Activated CD4-positive, alpha-beta memory T cell treated with anti-CD3 and anti-CD28 coated beads, Interleukin-2, amount 10 ng/mL, durations not matched to agents 7 days and 5 days (primary cell): ENCODE data around the gene CSTF2. TPM values are rescaled to one million over a fixed set of nuclear protein-coding genes. Genes with fewer than 3 reads are reported as not detected.
"Not testable (repeated sequence)": the region's sequence is repeated elsewhere in the genome, so short reads cannot be mapped to it uniquely, and the experiment has no call there.

Source experiments
- CTCF ChIA-PET: fragments of 350-600 bp; sonication (Branson Sonifier 250); formaldehyde crosslinking; loops from one replicate; lab custom pipeline; 2021; ENCODE audit warnings: antibody characterized with exemption, inconsistent platforms; lab: Charles Lee
- POLR2A ChIA-PET: fragments of 350-600 bp; sonication (Branson Sonifier 250); formaldehyde crosslinking; loops from one replicate; lab custom pipeline; 2021; ENCODE audit warnings: antibody characterized with exemption; lab: Charles Lee
- DNase-seq: peaks from one replicate; pipeline ENCODE4 v3.0.0-alpha.2; 2020
- H3K27ac Mint-ChIP-seq: one replicate; pipeline ENCODE4 v1.8.0; 2021; ENCODE audit warnings: mild to moderate bottlenecking, mixed read lengths
- H3K27me3 Mint-ChIP-seq: one replicate; pipeline ENCODE4 v1.8.0; 2021; ENCODE audit warnings: mixed read lengths
- H3K36me3 Mint-ChIP-seq: one replicate; pipeline ENCODE4 v1.8.0; 2021; ENCODE audit warnings: low read depth, mixed read lengths
- H3K4me1 Mint-ChIP-seq: one replicate; pipeline ENCODE4 v1.8.0; 2021; ENCODE audit warnings: mixed read lengths
- H3K4me3 Mint-ChIP-seq: one replicate; pipeline ENCODE4 v1.8.0; 2021; ENCODE audit warnings: mild to moderate bottlenecking, mixed read lengths
- H3K9me3 Mint-ChIP-seq: one replicate; pipeline ENCODE4 v1.8.0; 2021; ENCODE audit warnings: mixed read lengths
- total RNA-seq, 2 experiments: library from RNA; stranded (reverse); gene quantifications; one replicate each; pipeline ENCODE4 v1.2.3, GENCODE V29; 2021

Gene CSTF2
- 10 to 100 TPM; 33.3 to 36.3 TPM for total RNA-seq

GRCh38 chrX:100819837-100820666, at the start of gene CSTF2:
TSS of gene CSTF2 (plus strand) at chrX:100820391. CDS start at chrX:100820417, 26 bp downstream.
- H3K4me1 Mint-ChIP-seq = peaks cover 14% of the 10 kb centered on the region

DNA sequence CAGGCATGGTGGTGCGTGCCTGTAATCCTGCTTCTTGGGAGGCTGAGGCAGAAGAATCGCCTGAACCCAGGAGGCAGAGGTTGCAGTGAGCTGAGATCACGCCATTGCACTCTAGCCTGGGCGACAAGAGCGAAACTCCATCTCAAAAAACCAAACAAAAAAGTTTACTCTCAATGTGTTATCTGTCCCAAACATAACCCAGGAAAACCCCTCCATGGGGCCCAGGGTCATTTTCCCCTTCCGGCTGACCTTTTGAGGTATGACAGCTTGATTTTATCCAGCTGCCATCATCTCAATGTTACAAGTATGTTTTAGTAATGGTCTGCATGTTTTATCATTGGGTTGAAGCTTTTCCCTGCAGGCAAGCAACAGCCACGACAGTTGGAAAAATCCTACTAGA, 23.8 kb upstream of the CSTF2 start:
- H3K36me3 Mint-ChIP-seq, H3K4me3 Mint-ChIP-seq, POLR2A ChIA-PET, H3K27ac Mint-ChIP-seq, CTCF ChIA-PET, H3K9me3 Mint-ChIP-seq, H3K27me3 Mint-ChIP-seq, H3K4me1 Mint-ChIP-seq, DNase-seq: not testable (repeated sequence)

More at GRCh38 chrX:100819837-100820666, at the start of gene CSTF2:
- Mint-ChIP-seq H3K27me3 (peaks cover 6% of the 10 kb centered on the region), H3K9me3 (no peaks in the 10 kb centered on the region), H3K4me3 (peak within 1 kb of the TSS; percentile 93), H3K36me3 (peaks cover 21% of the 10 kb centered on the region), H3K27ac (peak within 1 kb of the TSS; percentile 81)
- ChIA-PET POLR2A (interaction anchor here (0.9 to 2.2 kb wide), 2 partner anchors 10 to 529 kb away, joined by 3 to 25 read pairs; no protein-coding TSS in a partner anchor), CTCF (interaction anchor here (0.7 kb wide), 1 partner anchor 10 kb away, joined by 3 read pairs; no protein-coding TSS in a partner anchor)
- DNase-seq = peak; percentile 83

GRCh38 chrX:100797359-100797758, 22.8 kb upstream of the CSTF2 start:
- ChIA-PET CTCF (no interaction called here), POLR2A (no interaction called here)
- DNase-seq = no peak
- H3K27ac Mint-ChIP-seq = no peak overlapping the region
- H3K27me3 Mint-ChIP-seq = no peaks in the 10 kb centered on the region
- no peaks in the 10 kb centered on the region for H3K9me3 Mint-ChIP-seq
- no peaks in the 10 kb centered on the region for H3K4me1 Mint-ChIP-seq
- H3K36me3 Mint-ChIP-seq = no peaks in the 10 kb centered on the region
- no peak overlapping the region for H3K4me3 Mint-ChIP-seq

DNA sequence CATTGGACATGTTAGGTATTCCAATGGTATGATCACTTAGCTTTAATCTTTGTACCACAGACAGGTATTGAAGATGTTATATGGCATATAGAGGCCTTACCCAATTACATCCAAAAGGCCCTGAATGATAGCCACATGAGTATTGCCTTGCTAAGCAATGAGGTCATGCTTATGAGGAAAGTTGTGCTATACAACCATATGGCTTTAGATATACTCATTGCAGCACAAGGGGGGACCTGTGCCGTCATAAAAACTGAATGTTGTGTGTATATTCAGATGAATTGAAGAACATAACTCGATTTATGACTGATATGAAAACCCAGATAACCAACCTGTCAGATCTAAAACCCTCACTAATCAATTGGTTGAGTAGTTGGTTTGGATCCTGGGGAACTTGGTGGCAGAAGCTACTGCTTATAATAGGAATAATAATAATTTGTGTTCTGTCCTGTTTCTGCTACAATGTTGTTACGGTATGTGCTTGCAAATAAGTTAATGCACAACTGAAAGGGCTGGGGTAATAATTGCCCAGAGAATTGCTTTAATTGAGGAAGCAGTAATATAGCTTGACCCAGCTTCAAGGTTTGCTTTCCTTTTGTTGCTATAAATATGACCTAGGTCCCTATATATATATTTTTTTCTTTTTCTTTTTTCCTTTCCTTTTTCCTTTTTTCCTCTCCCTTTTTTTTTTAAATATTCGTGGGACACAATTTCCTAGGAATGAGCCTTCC, 21.5 kb upstream of the CSTF2 start:
- CTCF ChIA-PET = no interaction called here
- Mint-ChIP-seq H3K4me1 (no peaks in the 10 kb centered on the region), H3K4me3 (no peak overlapping the region), H3K27ac (no peak overlapping the region), H3K9me3 (no peaks in the 10 kb centered on the region), H3K36me3 (no peaks in the 10 kb centered on the region), H3K27me3 (no peaks in the 10 kb centered on the region)
- DNase-seq = no peak
- POLR2A ChIA-PET = no interaction called here

GRCh38 chrX:100802843-100803242, 17.3 kb upstream of the CSTF2 start:
- H3K4me3 Mint-ChIP-seq = no peak overlapping the region
- H3K27me3 Mint-ChIP-seq = peaks cover 12% of the 10 kb centered on the region
- H3K36me3 Mint-ChIP-seq = no peaks in the 10 kb centered on the region
- ChIA-PET CTCF (interaction anchor here (1.3 kb wide), 1 partner anchor 34 kb away, joined by 3 read pairs; no protein-coding TSS in a partner anchor), POLR2A (no interaction called here)
- no peak for DNase-seq
- no peaks in the 10 kb centered on the region for H3K9me3 Mint-ChIP-seq
- H3K4me1 Mint-ChIP-seq = no peaks in the 10 kb centered on the region
- H3K27ac Mint-ChIP-seq = no peak overlapping the region

- Mint-ChIP-seq H3K27ac (no peak overlapping the region), H3K27me3 (peaks cover 19% of the 10 kb centered on the region), H3K36me3 (no peaks in the 10 kb centered on the region), H3K4me3 (no peak overlapping the region), H3K9me3 (no peaks in the 10 kb centered on the region), H3K4me1 (no peaks in the 10 kb centered on the region)
- POLR2A ChIA-PET = no interaction called here
- CTCF ChIA-PET = no interaction called here
- no peak for DNase-seq
Observed at GRCh38 chrX:100804780-100805179, 15.4 kb upstream of the CSTF2 start.

DNA sequence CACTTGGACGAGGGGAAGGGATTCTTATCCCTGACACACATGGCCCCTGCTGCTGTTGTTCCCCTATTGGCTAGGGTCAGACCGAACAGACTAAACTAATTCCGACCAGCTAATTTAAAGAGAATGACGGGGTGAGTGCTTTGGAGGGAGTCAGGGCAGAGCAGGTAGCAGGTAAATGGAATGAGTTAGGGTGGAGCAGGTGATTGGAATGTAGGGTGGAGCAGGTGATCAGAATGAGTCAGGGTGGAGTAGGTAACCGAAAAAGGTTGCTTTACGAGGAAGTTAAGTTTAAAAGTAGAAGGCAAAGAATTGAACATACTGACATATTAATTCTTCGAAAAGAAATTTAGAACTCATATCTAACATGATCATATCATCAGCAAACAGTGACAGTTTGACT, 11.9 kb upstream of the CSTF2 start:
- H3K4me3 Mint-ChIP-seq, H3K9me3 Mint-ChIP-seq, H3K27ac Mint-ChIP-seq, H3K36me3 Mint-ChIP-seq, H3K4me1 Mint-ChIP-seq, DNase-seq, CTCF ChIA-PET, POLR2A ChIA-PET: not testable (repeated sequence)
- peaks cover 30% of the 10 kb centered on the region for H3K27me3 Mint-ChIP-seq

DNA sequence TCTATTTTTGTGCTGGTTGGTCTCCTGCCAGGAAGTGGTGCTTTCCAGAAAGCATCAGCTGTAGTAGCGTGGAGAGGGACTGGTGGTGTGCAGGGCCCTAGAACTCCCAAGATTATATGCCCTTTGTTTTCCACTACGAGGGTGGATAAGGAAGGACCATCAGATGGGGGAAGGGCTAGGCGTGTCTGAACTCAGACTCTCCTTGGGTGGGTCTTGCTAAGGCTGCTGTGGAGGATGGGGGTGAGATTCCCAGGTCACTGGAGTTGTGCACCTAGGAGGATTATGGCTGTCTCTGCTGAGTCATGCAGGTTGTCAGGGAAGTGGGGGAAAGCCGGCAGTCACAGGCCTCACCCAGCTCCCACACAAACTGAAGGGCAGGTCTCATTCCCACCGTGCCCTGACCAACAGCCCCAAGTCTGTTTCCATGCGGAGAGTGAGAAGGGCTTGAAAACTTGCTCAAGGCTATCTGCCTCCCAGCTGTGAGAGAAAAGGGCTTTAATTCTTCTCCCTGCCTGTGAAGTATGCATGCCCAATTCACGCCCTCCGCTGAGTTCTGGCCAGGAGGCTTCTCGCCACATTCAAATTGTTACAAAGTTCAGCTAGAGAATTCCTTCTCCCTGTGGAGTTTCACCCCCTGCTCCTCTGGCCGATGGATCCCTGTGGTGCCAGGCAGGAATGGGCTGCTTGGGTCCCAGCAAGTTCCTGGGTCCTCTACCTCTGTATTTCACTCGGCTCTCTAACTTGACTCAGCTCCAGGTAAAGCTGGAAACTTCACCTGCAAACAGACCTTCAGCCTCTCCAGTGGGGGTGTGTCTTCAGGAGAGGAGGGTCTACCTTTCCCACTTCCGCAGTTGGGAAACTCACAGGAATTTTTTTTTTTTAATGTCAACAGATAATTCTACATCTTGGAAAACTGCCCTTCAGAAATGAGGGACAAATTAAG, 7.7 kb upstream of the CSTF2 start:
- Mint-ChIP-seq H3K27me3 (peaks cover 32% of the 10 kb centered on the region), H3K36me3 (no peaks in the 10 kb centered on the region), H3K27ac (no peak overlapping the region), H3K9me3 (no peaks in the 10 kb centered on the region), H3K4me1 (no peaks in the 10 kb centered on the region), H3K4me3 (no peak overlapping the region)
- ChIA-PET POLR2A (no interaction called here), CTCF (no interaction called here)
- DNase-seq = no peak

DNA sequence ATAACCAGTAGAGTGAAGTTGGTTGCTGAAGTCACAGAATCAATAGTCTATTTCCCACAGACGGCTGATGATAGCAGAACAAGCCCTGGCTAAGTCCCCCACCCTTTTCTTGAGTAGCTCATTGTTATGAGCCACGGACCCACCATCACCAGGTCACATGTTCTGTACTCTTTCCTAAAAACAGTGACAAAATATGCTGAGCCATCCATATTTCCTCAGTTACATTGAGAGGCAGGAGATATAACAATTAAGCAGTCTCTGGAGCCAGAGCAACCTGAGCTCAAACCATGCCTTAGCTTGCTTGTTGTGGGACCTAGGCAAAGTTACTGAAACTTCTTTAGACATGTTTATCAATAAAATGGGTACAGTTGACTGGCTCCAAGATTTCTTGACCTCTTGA, 2.9 kb upstream of the CSTF2 start:
- Mint-ChIP-seq H3K27ac (no peak overlapping the region), H3K4me3 (no peak overlapping the region), H3K36me3 (peaks cover 3% of the 10 kb centered on the region), H3K9me3 (no peaks in the 10 kb centered on the region), H3K4me1 (peaks cover 11% of the 10 kb centered on the region), H3K27me3 (peaks cover 12% of the 10 kb centered on the region)
- no peak for DNase-seq
- ChIA-PET CTCF (no interaction called here), POLR2A (interaction anchor here (1.5 kb wide), 1 partner anchor 13 kb away, joined by 4 read pairs; no protein-coding TSS in a partner anchor)

DNA sequence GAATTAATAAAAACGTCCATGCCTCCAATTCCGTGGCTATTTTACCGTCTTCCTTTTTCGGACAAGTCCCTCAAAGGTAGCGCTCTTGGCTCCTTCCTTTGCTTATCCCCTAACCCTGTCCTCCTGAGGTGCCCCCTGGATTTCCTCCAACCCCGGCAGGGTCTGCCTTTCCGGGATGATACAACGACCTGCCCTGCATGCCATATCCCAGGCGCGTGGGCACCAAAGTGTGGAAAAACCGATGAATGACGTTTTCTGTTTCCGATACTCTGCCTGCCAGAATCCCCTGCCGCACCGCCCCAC, 706 bp upstream of the CSTF2 start:
- ChIA-PET POLR2A (no interaction called here), CTCF (no interaction called here)
- DNase-seq = no peak
- peaks cover 17% of the 10 kb centered on the region for H3K36me3 Mint-ChIP-seq
- peaks cover 14% of the 10 kb centered on the region for H3K4me1 Mint-ChIP-seq
- peaks cover 9% of the 10 kb centered on the region for H3K27me3 Mint-ChIP-seq
- H3K4me3 Mint-ChIP-seq = peak overlapping the region; percentile 93
- H3K27ac Mint-ChIP-seq = peak overlapping the region; percentile 81
- H3K9me3 Mint-ChIP-seq = no peaks in the 10 kb centered on the region

DNA sequence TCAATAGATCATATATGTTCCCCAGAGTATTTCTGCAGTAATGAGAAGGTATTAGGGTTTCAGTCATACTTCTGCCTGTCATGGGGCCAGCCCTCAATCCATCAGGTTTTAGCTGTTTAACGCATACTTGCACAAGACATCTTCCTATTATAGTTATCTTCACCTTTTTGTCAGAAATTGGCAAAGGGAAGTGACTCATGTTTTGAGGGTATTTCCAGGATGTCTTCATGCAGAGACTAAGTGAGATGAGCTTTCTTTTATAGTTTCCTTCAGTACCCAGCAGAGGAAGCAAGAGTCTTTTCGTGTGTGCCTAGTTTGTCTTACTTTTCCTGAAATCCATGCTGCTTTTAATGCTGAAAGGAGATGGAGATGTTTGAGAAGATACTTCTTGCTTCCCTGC, 9.5 kb downstream of the CSTF2 start:
- Mint-ChIP-seq H3K36me3 (peaks cover 65% of the 10 kb centered on the region), H3K4me3 (peak overlapping the region; percentile 65), H3K27ac (peak overlapping the region; percentile 97), H3K4me1 (peaks cover 28% of the 10 kb centered on the region), H3K27me3 (no peaks in the 10 kb centered on the region), H3K9me3 (no peaks in the 10 kb centered on the region)
- peak; percentile 23 for DNase-seq
- POLR2A ChIA-PET = interaction anchor here (0.8 to 3.2 kb wide), 5 partner anchors 9 to 588 kb away, joined by 3 to 25 read pairs (median 4); partner anchors contain the start of genes CENPI and CSTF2
- CTCF ChIA-PET = interaction anchor here (1.4 kb wide), 1 partner anchor 9 kb away, joined by 3 read pairs; no protein-coding TSS in a partner anchor

GRCh38 chrX:100830143-100830542, 10.0 kb downstream of the CSTF2 start:
- Mint-ChIP-seq H3K36me3 (peaks cover 62% of the 10 kb centered on the region), H3K4me1 (peaks cover 28% of the 10 kb centered on the region), H3K4me3 (peak overlapping the region; percentile 65), H3K27ac (peak overlapping the region; percentile 97), H3K27me3 (no peaks in the 10 kb centered on the region), H3K9me3 (no peaks in the 10 kb centered on the region)
- DNase-seq = no peak
- ChIA-PET POLR2A (interaction anchor here (1.3 to 3.2 kb wide), 4 partner anchors 9 to 268 kb away, joined by 4 to 25 read pairs (median 8); partner anchors contain the start of genes CENPI and CSTF2), CTCF (interaction anchor here (1.4 kb wide), 1 partner anchor 9 kb away, joined by 3 read pairs; no protein-coding TSS in a partner anchor)
